ENCODE data around the gene C2CD4D.

The C2CD4D gene

GRCh38 chr1:151834239-151834638 is 5.4 kb downstream of the C2CD4D start:
- DNase-seq (ENCODE audit: low read depth in 1 of 2, low spot score in 1 of 2), result no peak

GRCh38 chr1:151833172-151833900 is 6.3 kb downstream of the C2CD4D start:
- no peak for DNase-seq (ENCODE audit: low read depth in 1 of 2, low spot score in 1 of 2)

- DNase-seq (ENCODE audit: low read depth in 1 of 2, low spot score in 1 of 2), result no peak
Observed at GRCh38 chr1:151832318-151832980, 7.2 kb downstream of the C2CD4D start.

GRCh38 chr1:151831605-151832004 is 8.0 kb downstream of the C2CD4D start, which contains the start of gene RORC:
Gene RORC, minus strand, starts transcription at chr1:151831802. Its CDS starts 38 bp downstream, at chr1:151831764.
- DNase-seq (ENCODE audit: low read depth in 1 of 2, low spot score in 1 of 2), result no peak

- DNase-seq (ENCODE audit: low read depth in 1 of 2, low spot score in 1 of 2), result no peak
Observed at GRCh38 chr1:151831256-151831591, 8.4 kb downstream of the C2CD4D start.

- DNase-seq (ENCODE audit: low read depth in 1 of 2, low spot score in 1 of 2), result no peak
Observed at GRCh38 chr1:151830055-151830454, 9.6 kb downstream of the C2CD4D start.

GRCh38 chr1:151829352-151830046 is 10.1 kb downstream of the C2CD4D start:
- no peak for DNase-seq (ENCODE audit: low read depth in 1 of 2, low spot score in 1 of 2)

GRCh38 chr1:151828921-151829320 is 10.7 kb downstream of the C2CD4D start:
- DNase-seq (ENCODE audit: low read depth in 1 of 2, low spot score in 1 of 2), result no peak

- no peak for DNase-seq (ENCODE audit: low read depth in 1 of 2, low spot score in 1 of 2)
Observed at GRCh38 chr1:151827853-151828252, 11.8 kb downstream of the C2CD4D start.

GRCh38 chr1:151825751-151826660 is 13.6 kb downstream of the C2CD4D start:
- DNase-seq (ENCODE audit: low read depth in 1 of 2, low spot score in 1 of 2), result no peak

GRCh38 chr1:151825204-151825603 is 14.4 kb downstream of the C2CD4D start:
- no peak for DNase-seq (ENCODE audit: low read depth in 1 of 2, low spot score in 1 of 2)

GRCh38 chr1:151823175-151823574 is 16.4 kb downstream of the C2CD4D start:
- no peak for DNase-seq (ENCODE audit: low read depth in 1 of 2, low spot score in 1 of 2)

- no peak for DNase-seq (ENCODE audit: low read depth in 1 of 2, low spot score in 1 of 2)
Observed at GRCh38 chr1:151822404-151822803, 17.2 kb downstream of the C2CD4D start.

GRCh38 chr1:151820940-151821339 is 18.7 kb downstream of the C2CD4D start:
- no peak for DNase-seq (ENCODE audit: low read depth in 1 of 2, low spot score in 1 of 2)

- DNase-seq (ENCODE audit: low read depth in 1 of 2, low spot score in 1 of 2), result no peak
Observed at GRCh38 chr1:151819976-151820623, 19.5 kb downstream of the C2CD4D start.

- DNase-seq (ENCODE audit: low read depth in 1 of 2, low spot score in 1 of 2), result no peak
Observed at GRCh38 chr1:151819227-151819835, 20.3 kb downstream of the C2CD4D start.

GRCh38 chr1:151817353-151817730 is 22.3 kb downstream of the C2CD4D start:
- DNase-seq (ENCODE audit: low read depth in 1 of 2, low spot score in 1 of 2), result no peak

GRCh38 chr1:151816548-151817352 is 22.9 kb downstream of the C2CD4D start:
- DNase-seq (ENCODE audit: low read depth in 1 of 2, low spot score in 1 of 2), result no peak

GRCh38 chr1:151815716-151816327 is 23.8 kb downstream of the C2CD4D start:
- DNase-seq (ENCODE audit: low read depth in 1 of 2, low spot score in 1 of 2), result no peak
